HL-60/S4 (cell line): ENCODE data around the gene FUCA1.
"Not testable (repeated sequence)": the region's sequence is repeated elsewhere in the genome, so short reads cannot be mapped to it uniquely, and the experiment has no call there.

Source experiments
- in situ Hi-C: fragments of 300-500 bp; cut with MboI; formaldehyde crosslinking; loops from 2 replicates; pipeline ENCODE4 v1.14.3; 2022; ENCODE audit warnings: low sequenced_read_pairs

The FUCA1 gene

DNA sequence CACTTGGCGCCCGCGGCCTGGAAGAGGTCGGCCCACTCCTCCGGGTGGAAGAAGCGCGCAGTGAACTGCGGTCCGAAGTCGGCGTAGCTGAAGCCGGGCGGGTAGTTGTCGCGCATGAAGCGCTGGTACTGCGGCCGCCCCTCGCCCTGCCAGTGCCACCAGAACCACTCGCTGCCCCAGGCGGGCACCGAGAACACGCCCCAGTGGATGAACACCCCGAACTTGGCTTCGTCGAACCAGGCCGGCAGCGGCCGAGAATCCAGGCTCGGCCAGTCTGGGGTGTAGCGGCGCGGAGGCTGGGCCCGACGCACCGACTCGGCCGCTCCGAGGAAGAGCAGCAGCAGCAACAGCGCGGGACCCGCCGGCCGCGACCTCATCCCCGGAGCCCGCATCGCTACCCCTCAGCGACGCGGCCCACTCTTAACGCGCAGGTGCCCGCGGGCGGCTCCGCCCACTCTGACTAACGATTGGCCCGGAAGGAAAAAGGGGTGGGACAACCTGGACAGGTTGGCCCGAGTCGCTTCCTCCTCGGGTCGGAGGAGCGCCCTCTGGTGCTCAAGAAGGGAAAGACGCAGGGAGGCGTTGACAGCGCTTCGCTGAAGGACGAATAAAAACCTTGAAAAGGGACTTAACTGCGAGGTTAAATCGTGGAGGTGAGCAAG is at the start of gene FUCA1:
TSS of gene FUCA1 (minus strand) at position 396 of the 662 bp plus-strand sequence. CDS start at position 392, 4 bp downstream.
- in situ Hi-C loops: no loop called here

DNA sequence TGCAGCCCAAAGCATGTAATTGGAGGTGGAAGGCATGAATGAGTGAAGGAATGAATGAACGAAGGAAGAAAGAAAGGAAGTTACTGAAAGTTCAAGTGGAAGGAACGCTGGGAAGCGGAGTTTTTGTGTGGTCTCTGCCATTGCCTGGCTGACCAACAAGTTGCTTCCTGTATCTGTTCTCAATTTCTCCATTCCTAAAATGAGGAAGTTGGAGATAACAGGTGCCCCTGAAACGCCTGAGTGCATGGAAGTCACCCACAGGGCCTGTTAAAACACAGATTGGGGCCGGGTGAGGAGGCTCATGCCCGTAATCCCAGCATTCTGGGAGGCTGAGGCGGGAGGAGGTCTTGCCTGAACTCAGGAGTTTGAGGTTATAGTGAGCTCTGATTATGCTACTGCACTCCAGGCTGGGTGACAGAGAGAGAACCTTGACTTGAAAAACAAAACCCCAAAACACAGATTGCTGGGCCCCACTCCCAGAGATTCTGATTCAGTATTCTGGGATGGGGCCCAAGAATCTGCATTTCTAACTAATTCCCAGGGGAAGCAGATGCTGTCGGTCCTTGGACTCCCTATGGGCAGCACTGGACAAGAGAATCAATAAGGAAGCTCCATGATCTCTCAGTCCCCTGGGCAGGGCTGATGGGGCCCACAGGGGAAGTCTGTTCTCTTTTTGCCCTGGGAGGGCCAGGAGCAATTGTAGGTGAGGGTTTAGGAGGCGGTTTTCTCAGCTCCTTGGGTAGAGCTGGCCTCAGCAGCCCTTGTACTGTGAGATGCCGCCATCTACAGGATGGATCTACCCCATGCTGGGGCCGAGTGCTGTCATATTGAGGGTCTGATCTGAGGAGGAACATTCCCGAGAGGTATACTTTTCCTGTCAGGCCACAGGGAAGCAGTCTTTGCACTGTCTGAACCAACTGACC is 48.4 kb upstream of the FUCA1 start:
- in situ Hi-C loops: loop anchor here (5.0 to 10.0 kb wide), 2 partner anchors 109 to 142 kb away; partner anchors contain the start of gene PITHD1

DNA sequence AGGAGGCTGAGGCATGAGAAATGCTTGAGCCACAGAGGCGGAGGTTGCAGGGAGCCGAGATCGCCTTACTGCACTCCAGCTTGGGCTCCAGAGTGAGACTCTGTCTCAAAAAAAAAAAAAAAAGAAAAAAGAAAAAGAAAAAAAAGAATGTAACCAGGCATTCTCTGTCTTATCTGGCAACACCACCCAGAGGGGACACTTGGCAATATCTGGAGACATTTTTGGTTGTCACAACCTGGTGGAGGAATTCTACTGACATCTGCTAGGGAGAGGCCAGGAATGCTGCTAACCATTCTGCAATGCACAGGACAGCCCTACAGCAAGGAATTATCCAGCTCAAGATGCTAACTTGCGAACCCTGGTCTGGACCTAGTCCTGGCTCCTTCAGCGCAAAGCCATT is 47.4 kb upstream of the FUCA1 start:
- in situ Hi-C loops: loop anchor here (5.0 to 10.0 kb wide), 2 partner anchors 108 to 141 kb away; partner anchors contain the start of gene PITHD1

DNA sequence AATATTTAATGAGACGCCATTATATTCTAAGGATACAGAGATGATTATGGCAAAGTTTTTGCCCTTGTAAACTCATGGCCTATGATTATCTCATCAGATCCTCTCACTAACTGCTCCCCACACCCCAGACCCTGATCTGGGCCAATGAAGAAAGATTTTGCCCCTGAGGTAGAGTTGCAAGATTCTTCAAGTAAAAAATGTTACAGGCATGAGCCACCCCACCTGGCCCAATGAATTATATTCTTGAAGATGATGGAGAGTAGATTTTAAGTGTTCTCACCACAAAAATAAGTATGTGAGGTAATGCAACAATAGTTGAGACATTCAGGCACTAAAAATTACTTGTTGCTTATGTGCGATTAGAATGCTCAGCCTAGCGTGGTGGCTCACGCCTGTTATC is 46.8 kb upstream of the FUCA1 start:
- in situ Hi-C loops: loop anchor here (5.0 to 10.0 kb wide), 2 partner anchors 108 to 140 kb away; partner anchors contain the start of gene PITHD1

DNA sequence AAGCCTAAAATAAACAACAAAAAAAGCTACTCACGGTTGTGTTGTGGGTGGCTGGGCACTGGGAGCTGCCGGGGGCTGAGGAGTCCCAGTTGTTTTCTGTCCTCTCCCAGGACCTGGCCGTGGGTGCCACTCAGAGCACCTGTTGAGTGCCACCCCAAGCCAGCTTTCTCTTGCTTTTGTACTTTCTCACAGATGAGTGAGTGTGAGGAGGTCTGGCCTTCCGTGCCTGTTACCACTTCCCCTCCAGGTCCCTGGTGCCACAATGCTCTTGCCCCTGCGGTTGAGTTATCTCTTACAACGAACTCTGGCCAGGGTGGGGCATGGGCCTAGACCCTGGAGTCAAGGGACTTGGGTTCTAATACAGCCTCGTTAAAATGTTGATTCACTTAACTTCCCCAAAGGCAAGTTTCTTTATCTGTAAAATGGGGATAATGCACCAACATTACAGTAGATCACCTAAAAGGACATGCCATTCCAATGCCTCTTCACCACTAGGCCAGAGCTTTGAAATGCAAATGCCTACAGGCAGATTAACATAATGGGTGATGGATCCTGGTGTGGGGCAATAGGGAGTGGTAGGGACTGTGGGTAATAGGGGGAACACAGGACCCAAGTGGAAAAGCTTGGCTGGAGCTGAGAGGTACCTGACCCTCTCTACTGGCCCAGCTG is 45.3 kb upstream of the FUCA1 start, which contains the start of gene CNR2:
TSS of gene CNR2 (minus strand) at position 151 of the 669 bp plus-strand sequence. CDS start 37,745 bp downstream, outside the sequence.
- in situ Hi-C loops: loop anchor here (10.0 kb wide), 1 partner anchor 139 kb away; the partner anchor contains the start of gene PITHD1

DNA sequence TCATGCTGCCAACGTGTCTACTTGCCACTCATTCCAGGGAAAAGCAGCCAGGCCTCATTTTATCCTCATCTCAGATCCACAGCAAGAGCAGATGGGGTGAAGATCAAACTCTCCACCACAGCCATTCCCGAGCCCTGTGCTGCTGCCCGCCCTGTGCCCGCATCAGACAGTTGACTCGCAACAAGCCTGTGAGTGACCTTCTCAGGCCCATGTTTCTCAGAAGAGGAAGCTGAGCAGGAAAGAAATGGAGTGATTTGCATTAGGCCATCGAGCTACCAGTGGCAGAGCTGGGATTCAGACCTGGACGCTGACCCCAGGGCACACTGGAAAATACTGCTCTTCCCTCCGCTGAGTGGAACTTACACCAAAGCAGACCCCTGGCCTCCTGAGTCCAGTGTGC is 43.8 kb upstream of the FUCA1 start:
- in situ Hi-C loops: loop anchor here (10.0 kb wide), 1 partner anchor 137 kb away; the partner anchor contains the start of gene PITHD1

DNA sequence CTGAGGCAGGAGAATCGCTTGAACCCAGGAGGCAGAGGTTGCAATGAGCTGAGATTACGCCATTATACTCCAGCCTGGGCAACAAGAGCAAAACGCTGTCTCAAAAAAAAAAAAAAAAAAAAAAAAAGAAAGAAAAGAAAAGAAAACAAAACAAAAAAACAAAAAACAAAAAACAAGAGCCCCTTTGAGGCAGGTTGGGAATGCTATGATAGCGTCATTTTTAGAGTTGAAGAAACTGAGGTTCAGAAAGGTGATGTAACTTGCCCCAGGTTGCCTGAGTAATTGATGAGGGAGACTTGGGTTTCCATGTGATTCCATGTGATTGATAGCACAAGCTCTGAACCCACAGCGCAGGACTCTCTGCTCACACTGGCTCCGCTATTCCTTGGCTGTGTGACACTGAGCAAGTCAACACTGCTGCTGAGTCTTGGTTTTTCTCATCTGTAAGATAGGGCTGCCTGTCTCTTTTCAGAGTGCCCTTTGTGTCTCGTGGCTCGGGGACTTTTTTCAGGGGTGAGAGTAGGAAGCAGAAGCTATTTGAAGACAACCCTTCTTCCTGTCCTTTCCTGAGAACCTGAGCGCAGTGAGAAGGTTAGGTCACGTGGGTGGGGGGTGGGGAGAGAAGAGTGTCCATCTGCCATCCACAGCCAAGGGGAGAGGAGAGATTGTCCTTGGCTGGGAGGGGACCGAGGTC is 42.6 kb upstream of the FUCA1 start:
- in situ Hi-C loops: loop anchor here (10.0 kb wide), 1 partner anchor 136 kb away; the partner anchor contains the start of gene PITHD1

DNA sequence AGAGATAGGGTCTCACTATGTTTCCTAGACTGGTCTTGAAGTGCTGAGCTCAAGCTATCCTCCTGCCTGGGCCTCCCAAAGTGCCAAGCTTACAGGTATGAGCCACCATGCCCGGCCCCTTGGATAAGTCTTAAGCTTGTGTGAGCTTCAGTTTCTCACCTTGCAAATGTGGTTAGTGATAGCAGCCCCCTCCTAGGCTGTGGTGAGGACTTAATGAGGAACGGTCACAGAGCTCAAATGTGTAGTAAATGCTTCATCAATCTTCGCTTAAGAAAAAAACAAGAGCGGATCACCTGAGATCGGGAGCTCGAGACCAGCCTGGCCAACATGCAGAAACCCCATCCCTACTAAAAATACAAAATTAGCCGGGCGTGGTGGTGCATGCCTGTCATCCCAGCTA is 42.1 kb upstream of the FUCA1 start:
- in situ Hi-C loops: loop anchor here (10.0 kb wide), 1 partner anchor 135 kb away; the partner anchor contains the start of gene PITHD1

DNA sequence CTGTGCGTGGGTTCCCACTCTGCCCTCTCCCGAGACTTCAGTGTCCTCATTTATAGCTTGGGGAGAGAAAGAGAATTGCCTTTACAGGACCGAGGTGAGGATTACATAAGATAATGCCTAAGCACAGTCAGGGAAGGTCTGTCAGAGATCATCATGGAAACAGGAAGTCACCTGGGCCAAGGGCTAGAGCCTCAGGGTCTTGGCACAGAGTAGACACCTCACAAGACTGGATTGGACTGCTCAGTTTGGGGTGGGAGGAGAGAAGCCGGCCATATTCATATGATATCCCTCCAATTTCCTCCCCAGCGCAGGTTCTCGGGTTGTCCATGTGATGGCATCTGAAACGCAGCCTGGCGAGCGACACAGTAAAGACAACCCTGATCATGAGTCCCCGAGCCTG is 41.3 kb upstream of the FUCA1 start:
- in situ Hi-C loops: no loop called here

DNA sequence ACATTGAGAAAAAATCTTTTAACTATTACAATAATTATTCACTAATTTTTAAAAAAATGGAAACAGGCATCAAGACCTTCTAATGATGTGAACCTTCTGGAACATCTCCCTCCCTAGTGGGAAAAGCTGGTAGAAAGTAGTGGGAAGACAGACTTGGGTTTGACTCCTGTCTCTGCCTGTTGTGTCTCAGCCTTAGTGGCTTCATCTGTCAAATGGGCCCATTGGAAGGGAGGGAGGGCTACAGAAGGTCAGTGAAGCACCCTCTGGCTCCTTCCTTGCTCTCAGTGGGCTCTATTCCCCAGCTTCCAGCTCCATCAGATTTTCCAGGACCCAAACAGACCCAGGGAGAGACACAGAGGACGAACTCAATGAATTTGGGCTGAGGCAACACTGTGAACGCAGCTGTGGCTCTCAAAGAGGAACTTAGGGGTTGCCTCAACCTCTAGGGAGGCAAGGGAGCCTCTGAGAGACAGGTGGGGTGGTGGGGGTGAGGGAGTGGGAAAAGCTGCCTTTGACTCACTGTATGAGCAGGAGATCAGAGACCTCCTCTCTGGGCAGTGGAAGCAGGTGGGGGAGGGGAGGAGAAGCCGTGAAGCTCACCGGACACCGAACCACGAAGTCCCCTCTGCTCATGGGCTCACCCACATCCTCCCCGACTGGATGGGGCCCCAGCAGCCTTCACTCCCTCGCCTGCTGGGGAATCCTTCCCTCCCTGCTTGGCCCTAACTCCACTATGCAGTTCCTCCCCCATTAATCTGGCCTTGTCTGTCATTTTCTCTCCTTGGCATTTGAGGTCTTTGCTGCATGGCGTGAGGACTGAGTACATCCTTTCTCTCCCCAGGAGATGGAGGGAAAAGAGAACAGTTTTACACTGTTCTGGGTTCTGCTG is 40.6 kb upstream of the FUCA1 start:
- in situ Hi-C loops: no loop called here

DNA sequence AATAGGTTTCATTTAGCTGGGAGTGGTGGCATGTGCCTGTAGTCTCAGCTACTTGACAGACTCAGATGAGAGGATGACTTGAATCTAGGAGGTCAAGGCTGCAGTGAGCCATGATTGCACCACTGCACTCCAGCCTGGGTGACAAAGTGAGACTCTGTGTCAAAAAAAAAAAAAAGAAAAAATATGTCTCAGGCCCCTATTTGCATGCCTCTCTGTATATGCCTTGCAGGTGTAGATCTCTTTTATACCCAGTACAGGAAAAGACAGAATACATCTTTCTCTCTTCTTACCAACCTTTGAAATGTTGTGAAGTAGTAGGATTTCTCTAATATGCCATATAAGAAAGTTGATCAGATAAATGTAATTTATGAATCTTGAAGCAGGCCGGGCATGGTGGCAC is 38.6 kb upstream of the FUCA1 start:
- in situ Hi-C loops: no loop called here

DNA sequence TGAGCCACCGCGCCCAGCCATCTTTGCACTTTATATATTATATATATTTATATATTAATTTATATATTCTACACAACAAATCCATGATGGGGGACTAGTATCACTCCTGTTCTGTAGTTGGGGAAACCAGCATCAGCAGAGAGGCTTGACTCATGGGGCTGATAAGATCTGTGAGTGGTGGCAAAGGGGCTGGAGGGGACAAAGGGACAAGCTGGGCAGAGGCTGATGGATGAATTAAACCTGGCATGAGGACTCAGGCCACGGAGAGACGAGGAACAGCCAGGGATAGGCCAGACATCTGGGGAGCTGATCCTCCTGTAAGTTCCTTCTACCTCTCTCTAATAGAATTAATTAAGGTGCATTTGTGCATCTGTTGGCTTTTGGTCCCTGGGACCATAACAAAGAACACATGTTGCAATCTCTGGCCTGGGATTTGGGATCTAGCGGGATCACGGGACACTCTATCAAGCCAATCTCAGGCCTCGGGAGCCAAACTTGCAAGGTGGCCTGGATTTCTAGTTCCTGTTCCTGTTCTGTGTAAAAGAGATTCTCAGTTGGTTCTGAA is 37.5 kb upstream of the FUCA1 start:
- in situ Hi-C loops: no loop called here

DNA sequence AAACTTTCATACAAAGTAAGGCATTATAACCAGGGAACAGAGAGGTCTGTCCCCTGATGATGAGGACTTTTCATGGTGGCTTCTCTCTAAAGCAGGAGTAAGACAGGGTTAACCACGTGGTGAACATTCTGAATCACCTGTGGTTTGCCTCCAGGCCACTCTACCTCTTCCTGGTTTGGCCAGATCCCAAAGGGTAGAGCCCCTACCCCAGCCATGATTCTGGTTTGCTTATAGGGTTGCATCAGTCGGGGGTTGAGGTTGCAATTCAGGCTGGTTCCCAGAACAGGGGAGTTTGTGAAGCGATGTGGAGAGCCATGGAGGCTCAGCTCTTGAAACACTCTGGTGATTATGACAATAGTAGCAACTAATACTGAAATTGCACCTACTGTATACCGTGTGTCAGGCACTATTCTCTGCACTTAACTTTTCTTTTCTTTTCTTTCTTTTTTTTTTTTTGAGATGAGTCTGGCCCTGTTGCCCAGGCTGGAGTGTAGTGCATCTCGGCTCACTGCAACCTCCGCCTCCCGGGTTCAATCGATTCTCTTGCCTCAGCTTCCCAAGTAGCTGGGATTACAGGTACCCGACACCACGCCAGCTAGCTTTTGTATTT is 36.8 kb upstream of the FUCA1 start:
- in situ Hi-C loops: no loop called here

DNA sequence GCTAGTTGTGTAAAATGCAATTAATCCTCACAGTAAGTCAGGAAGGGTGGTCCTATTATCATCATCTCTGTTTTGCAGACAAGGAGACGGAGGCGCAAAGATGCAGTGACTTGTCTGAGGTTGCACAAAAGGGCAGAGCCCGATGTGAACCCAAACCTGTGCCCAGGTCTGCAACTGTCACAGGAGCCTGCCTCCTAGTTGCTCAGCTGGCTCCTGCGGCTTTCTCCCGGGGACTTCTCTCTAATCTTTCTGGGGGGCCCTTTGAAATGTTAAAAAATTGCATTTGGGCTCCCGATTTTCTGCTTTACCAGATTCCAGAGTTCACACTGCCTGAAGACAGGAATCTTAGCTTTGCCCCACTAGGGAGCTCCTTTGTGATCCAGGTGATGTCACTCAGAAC is 35.7 kb upstream of the FUCA1 start:
- in situ Hi-C loops: no loop called here

DNA sequence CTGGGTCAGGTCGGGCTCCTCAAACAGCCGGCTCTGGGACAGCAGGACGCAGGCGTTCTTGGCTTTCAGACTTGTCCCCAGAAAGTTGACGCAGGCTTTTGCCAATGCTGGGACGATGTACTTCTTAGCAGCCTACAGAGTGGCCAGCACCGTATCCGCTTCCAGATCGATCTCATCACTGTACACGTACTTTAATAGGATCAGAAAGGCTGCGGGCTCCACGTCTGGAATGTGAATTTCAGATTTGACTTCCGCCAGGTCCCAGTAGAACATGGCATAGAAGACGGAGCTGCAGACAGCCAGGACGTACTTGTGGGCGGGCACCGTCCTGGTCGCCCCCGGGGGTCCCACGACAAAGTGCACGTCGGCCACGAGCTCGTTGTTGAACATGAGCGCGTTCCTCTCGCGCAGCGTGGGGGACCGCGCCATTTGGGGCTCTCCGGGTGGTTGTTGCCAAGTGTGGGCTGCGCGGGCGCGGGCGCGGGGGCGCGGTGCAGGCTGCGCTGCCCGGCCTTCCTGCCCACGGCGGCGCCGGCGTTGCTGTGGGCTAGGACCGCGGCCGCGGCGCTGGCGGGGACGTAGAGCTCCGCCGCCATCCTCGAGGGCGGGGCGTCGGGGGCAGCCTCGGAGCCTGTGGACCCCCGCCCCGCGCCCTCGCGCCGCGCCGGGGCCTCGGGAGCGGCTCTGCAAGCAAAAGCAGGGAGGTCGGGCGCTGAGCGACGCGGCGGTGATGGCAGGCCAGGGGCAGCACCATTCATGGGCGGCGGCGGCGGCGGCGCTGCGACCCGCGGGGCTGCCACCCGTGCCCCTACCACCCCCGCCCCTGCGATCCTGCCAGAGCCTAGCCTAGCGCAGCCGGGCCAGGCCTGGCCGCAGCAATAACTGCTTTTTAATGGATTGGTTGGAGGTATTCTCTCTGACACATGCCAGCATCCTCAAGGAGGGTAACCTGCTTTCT is 34.5 kb upstream of the FUCA1 start:
- in situ Hi-C loops: no loop called here

DNA sequence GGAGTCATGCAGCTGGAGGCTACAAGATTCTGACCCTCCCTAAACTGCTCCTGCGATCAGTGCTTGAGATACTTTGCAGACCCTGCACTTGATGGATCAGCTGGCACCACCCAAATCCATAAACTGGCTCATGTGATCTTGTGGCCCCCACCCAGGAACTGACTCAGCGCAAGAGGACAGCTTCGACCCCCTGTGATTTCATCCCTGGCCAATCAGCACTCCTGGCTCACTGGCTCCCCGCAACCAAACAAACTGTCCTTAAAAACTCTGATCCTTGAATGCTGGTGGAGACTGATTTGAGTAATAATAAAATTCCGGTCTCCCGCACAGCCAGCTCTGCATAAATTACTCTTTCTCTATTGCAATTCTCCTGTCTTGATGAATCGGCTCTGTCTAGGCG is 31.9 kb upstream of the FUCA1 start:
- in situ Hi-C loops: not testable (repeated sequence)

DNA sequence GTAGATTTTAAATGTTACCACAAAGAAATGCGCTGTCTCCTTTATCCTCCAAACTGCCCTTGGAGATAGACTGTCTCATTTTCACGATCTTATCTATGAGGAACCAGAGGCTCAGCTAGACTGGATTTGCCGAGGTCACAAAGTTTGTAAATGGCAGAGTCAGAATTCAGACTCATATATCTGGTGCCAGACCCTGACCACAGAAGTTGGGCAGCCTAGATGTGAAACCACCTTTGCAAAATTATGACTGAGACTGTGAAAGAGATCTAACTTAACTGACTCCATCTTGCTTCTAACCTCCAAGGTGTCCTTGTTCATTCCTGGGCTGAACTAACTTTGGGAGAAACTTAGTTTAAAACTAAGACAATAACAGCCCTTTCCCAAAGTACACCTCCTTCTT is 31.0 kb upstream of the FUCA1 start:
- in situ Hi-C loops: no loop called here
